Cardiac muscle cell (in vitro differentiated cells and primary cell): Measurements from ENCODE around the gene KCNQ1. TPM values are rescaled to one million over a fixed set of nuclear protein-coding genes. Genes with fewer than 3 reads are reported as not detected.

Source experiments
- DNase-seq, 2 donors: peaks; one replicate each; pipeline versions ENCODE4 v3.0.0 to v3.0.0-alpha.2; 2010 to 2017; ENCODE audit warnings: low read depth in 1 of 2, low spot score in 1 of 2
- H3K27ac ChIP-seq: fragments of 200-600 bp; sonication (generic); 2 replicates; pipeline ENCODE4 v1.5.1; 2016
- H3K27me3 ChIP-seq: fragments of 200-600 bp; sonication (generic); 2 replicates; pipeline ENCODE4 v1.6.0; 2016; ENCODE audit warnings: control low read depth
- H3K36me3 ChIP-seq: fragments of 200-600 bp; sonication (generic); 2 replicates; pipeline ENCODE4 v1.5.1; 2016; ENCODE audit warnings: control low read depth
- H3K4me1 ChIP-seq: fragments of 200-600 bp; sonication (generic); 2 replicates; pipeline ENCODE4 v1.8.1; 2017; ENCODE audit warnings: low read depth, mild to moderate bottlenecking, mixed run types
- H3K4me3 ChIP-seq: fragments of 200-600 bp; sonication (generic); 2 replicates; pipeline ENCODE4 v1.5.1; 2016; ENCODE audit warnings: mild to moderate bottlenecking
- H3K9me3 ChIP-seq: fragments of 200-600 bp; sonication (generic); 2 replicates; pipeline ENCODE4 v1.5.1; 2017; ENCODE audit warnings: low read depth, mild to moderate bottlenecking, control low read depth
- CTCF ChIP-seq: IDR thresholded peaks from 2 replicates; pipeline ENCODE4 v1.5.1; 2012; ENCODE audit warnings: low read depth, mild to moderate bottlenecking, low read length
- polyA plus RNA-seq: library from polyadenylated mRNA; unstranded; fragments of >200 nt; fragmentation: Nextera tagmentation; extraction: Ambion mirVana; gene quantifications from 2 replicates; pipeline ENCODE4 v1.2.1, GENCODE V29; 2016
- total RNA-seq: library from RNA; depleted of rRNA; stranded (reverse); fragments of >200 nt; gene quantifications from 2 replicates; pipeline ENCODE4 v1.2.3, GENCODE V29; 2016

Gene KCNQ1
- total and polyA plus RNA-seq, 2 experiments from 2014 or later: 13.9 to 18.6 TPM

GRCh38 chr11:2839395-2839943 is 394.7 kb downstream of the KCNQ1 start:
- Histone ChIP-seq H3K4me3 (no peak overlapping the region), H3K27ac (no peak overlapping the region), H3K9me3 (no peaks in the 10 kb centered on the region), H3K27me3 (no peaks in the 10 kb centered on the region), H3K36me3 (no peaks in the 10 kb centered on the region), H3K4me1 (peaks cover 40% of the 10 kb centered on the region)
- no peak for DNase-seq
- no peak for TF ChIP-seq CTCF

- DNase-seq: no peak
- no peak for TF ChIP-seq CTCF
- Histone ChIP-seq H3K27ac (no peak overlapping the region), H3K27me3 (no peaks in the 10 kb centered on the region), H3K36me3 (no peaks in the 10 kb centered on the region), H3K9me3 (no peaks in the 10 kb centered on the region), H3K4me1 (peaks cover 38% of the 10 kb centered on the region), H3K4me3 (no peak overlapping the region)
Observed at GRCh38 chr11:2841411-2842190, 396.8 kb downstream of the KCNQ1 start.

DNA sequence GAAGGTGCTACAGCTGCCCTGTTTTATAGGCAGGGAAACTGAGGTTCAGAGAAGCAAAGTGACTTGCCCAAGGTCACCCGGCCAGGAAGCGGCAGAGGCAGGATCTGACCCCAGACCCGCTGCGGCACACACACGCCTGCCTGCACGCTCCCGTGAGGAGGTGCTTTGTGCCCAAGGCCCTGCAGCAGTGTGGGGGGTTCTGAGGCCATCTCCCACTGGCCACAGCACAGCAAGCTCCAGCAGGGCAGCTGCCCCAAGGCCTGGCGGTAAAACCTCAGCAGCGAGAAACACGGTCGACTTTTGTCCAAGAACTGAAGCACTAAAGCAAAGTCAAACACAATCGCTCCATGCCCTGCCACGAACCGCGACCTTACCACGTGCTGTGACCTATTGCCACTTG is 398.1 kb downstream of the KCNQ1 start:
- H3K4me1 ChIP-seq: peaks cover 28% of the 10 kb centered on the region
- H3K4me3 ChIP-seq: no peak overlapping the region
- no peaks in the 10 kb centered on the region for H3K27me3 ChIP-seq
- H3K9me3 ChIP-seq: no peaks in the 10 kb centered on the region
- H3K36me3 ChIP-seq: no peaks in the 10 kb centered on the region
- H3K27ac ChIP-seq: no peak overlapping the region
- no peak for DNase-seq
- no peak for TF ChIP-seq CTCF

GRCh38 chr11:2843551-2843950 is 398.7 kb downstream of the KCNQ1 start:
- H3K36me3 ChIP-seq: no peaks in the 10 kb centered on the region
- peaks cover 23% of the 10 kb centered on the region for H3K4me1 ChIP-seq
- no peak for DNase-seq
- H3K9me3 ChIP-seq: no peaks in the 10 kb centered on the region
- no peak overlapping the region for H3K27ac ChIP-seq
- H3K27me3 ChIP-seq: no peaks in the 10 kb centered on the region
- no peak for TF ChIP-seq CTCF
- H3K4me3 ChIP-seq: no peak overlapping the region

DNA sequence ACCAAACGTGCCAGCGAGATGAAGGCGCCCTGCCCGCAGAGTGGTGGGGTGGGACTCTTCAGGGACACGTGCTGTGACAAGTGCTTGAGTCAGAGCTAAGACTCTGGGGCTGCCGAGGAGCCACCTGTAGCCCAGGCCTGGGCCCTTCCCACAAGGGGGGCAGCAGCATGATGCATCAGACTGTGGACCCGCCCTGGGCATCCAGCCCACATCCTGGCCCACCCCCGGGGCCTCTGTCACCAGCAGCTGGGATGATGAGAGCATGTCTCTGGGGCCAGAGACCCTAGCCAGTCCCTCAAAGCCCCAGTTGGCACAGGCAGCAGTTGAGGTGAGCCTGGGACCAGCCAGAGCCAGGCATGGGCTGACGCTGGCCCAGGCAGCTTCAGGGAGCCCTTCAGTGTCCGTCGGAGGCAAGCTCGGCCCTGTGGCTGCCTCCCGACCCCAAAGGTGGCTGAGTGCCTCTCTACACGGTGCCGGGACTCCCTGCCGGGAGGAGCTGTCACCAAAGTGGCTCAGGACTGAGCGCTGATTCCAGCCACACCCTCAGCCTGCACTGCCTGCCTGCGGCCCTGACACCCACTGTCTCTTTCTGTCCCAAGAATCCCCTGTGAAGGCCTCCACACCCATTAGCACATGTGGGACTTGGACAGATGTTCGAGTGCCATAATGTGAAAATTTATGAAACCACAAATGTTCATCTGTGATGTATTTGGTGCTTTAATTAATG is 399.5 kb downstream of the KCNQ1 start:
- Histone ChIP-seq H3K27me3 (no peaks in the 10 kb centered on the region), H3K36me3 (no peaks in the 10 kb centered on the region), H3K9me3 (no peaks in the 10 kb centered on the region), H3K27ac (no peak overlapping the region), H3K4me1 (peaks cover 19% of the 10 kb centered on the region), H3K4me3 (no peak overlapping the region)
- no peak for DNase-seq
- TF ChIP-seq CTCF: no peak
